Measurements from ENCODE around the gene TOMM40.

- peak; percentile 100 for TF ChIP-seq CTCF (conservative IDR thresholded peaks at IDR 0.05)
- TF ChIP-seq EZH2 (IDR thresholded peaks at IDR 0.05; ENCODE audit: low read depth), result no peak
Observed at GRCh38 chr19:44903602-44904425, 12.8 kb downstream of the TOMM40 start.

Data from PC-9 (cell line).